K562 (cell line): Measurements from ENCODE around the gene APBA2. TPM values are rescaled to one million over a fixed set of nuclear protein-coding genes. Genes with fewer than 3 reads are reported as not detected.
A peak's percentile ranks its signal among the peaks of the same experiment; 100 is the strongest.

Source experiments
- ATAC-seq: fragments of 200-7000 bp; cut with Tn5 transposase; 3 replicates; pipeline ENCODE4 v1.9.1; 2020; ENCODE audit warnings: moderate library complexity
- BruUV-seq: library from RNA; stranded (reverse); fragments of 400-500 nt; replicated peaks from 2 replicates; lab custom pipeline; 2021; lab: Mats Ljungman, UMichigan
- CTCF ChIA-PET: fragments of 300-600 bp; formaldehyde crosslinking; extraction: SDS; loops from one replicate; lab custom pipeline; 2021; ENCODE audit warnings: low intra/inter-chr PET ratio; lab: Yijun Ruan, JAX
- POLR2A ChIA-PET: fragments of 300-600, 350-650 bp; sonication (Branson Sonifier 250); formaldehyde crosslinking; extraction: SDS; loops from one replicate; lab custom pipeline; 2021; ENCODE audit warnings: antibody characterized with exemption, inconsistent platforms; lab: Yijun Ruan, JAX
- DNase-seq, 4 experiments: peaks; one replicate each; pipeline versions ENCODE4 v3.0.0 to v3.0.0-alpha.2; 2011 to 2018; ENCODE audit warnings: low spot score in 3 of 4, mixed read lengths in 3 of 4; ENCODE audit errors: extremely low read depth in 1 of 4
- FAIRE-seq: peaks from 2 replicates; lab custom pipeline; 2011; peaks lifted over from hg19 to GRCh38; lab: Jason Lieb, UNC
- H2AFZ ChIP-seq: 2 replicates; pipeline ENCODE4 v1.6.0; 2011; ENCODE audit warnings: low read depth, low read length, control low read depth, inconsistent platforms
- H3K27ac ChIP-seq: fragments of 200-600 bp; 3 replicates; pipeline ENCODE4 v1.8.0; 2011; ENCODE audit warnings: low read depth, mild to moderate bottlenecking, control low read depth, inconsistent platforms, low read length, moderate library complexity, mixed read lengths; ENCODE audit errors: extremely low read depth
- H3K27me3 ChIP-seq, 2 experiments: fragments of 300-600 bp in 1 of 2; 2 replicates in 1 of 2; 3 replicates in 1 of 2; pipeline versions ENCODE4 v1.6.0 to v1.8.0; 2011; ENCODE audit warnings: inconsistent platforms in 2 of 2, low read length in 2 of 2, mild to moderate bottlenecking in 1 of 2, mixed read lengths in 1 of 2, moderate library complexity in 1 of 2; ENCODE audit not compliant: control insufficient read depth in 2 of 2, insufficient read depth in 2 of 2
- H3K36me3 ChIP-seq: fragments of 300-600 bp; 3 replicates; pipeline ENCODE4 v1.8.0; 2011; ENCODE audit warnings: mild to moderate bottlenecking, low read length, inconsistent platforms; ENCODE audit not compliant: control insufficient read depth, insufficient read depth
- H3K4me1 ChIP-seq, 2 experiments: fragments of 200-600 bp in 1 of 2; replicated peaks in 1 of 2; 2 replicates in 1 of 2; 3 replicates in 1 of 2; pipeline versions ENCODE4 v1.5.1 to v1.8.0; 2011; ENCODE audit warnings: inconsistent platforms in 2 of 2, low read length in 2 of 2, mild to moderate bottlenecking in 1 of 2, mixed read lengths in 1 of 2, moderate library complexity in 1 of 2; ENCODE audit not compliant: control insufficient read depth in 2 of 2, insufficient read depth in 2 of 2
- H3K4me2 ChIP-seq: 2 replicates; pipeline ENCODE4 v1.6.1; 2011; ENCODE audit warnings: low read length, control low read depth, inconsistent platforms, mixed read lengths; ENCODE audit not compliant: insufficient read depth
- H3K4me3 ChIP-seq: fragments of 200-600 bp; sonication (generic), shearing (Covaris generic); 2 replicates; pipeline ENCODE4 v1.5.1; 2016; ENCODE audit warnings: control low read depth, inconsistent platforms
- H3K79me2 ChIP-seq: fragments of 200-600 bp; 3 replicates; pipeline ENCODE4 v1.8.0; 2011; ENCODE audit warnings: low read length, inconsistent platforms; ENCODE audit not compliant: control insufficient read depth, insufficient read depth
- H3K9ac ChIP-seq, 2 experiments: 2 replicates each; pipeline versions ENCODE4 v1.6.0 to v1.6.1; 2011; ENCODE audit warnings: low read depth in 2 of 2, low read length in 2 of 2, control low read depth in 1 of 2, inconsistent platforms in 1 of 2, mild to moderate bottlenecking in 1 of 2, mixed read lengths in 1 of 2; ENCODE audit not compliant: insufficient read depth in 1 of 2
- H3K9me1 ChIP-seq: one replicate; pipeline ENCODE4 v1.6.0; 2011; ENCODE audit warnings: inconsistent platforms, mild to moderate bottlenecking, low read length, moderate library complexity; ENCODE audit not compliant: control insufficient read depth, insufficient read depth
- H3K9me3 ChIP-seq: replicated peaks from 2 replicates; pipeline ENCODE4 v1.5.1; 2011; ENCODE audit warnings: low read depth, low read length, inconsistent platforms; ENCODE audit not compliant: control insufficient read depth, insufficient read depth
- H4K20me1 ChIP-seq: replicated peaks from 2 replicates; pipeline ENCODE4 v1.6.1; 2011; ENCODE audit warnings: low read length, inconsistent platforms, mixed read lengths; ENCODE audit not compliant: control insufficient read depth, insufficient read depth
- CBX1 ChIP-seq: sonication (generic); IDR thresholded peaks from 2 replicates; pipeline ENCODE4 v1.6.1; 2016; ENCODE audit warnings: antibody characterized with exemption, low read depth, mild to moderate bottlenecking
- CREM ChIP-seq: IDR thresholded peaks from 2 replicates; pipeline ENCODE4 v1.6.1; 2014; ENCODE audit warnings: antibody characterized with exemption, low read depth
- CTBP1 ChIP-seq: fragments of 450-650 bp; IDR thresholded peaks from 2 replicates; pipeline ENCODE4 v1.6.1; 2016; ENCODE audit warnings: borderline replicate concordance
- ILK ChIP-seq: fragments of 450-650 bp; IDR thresholded peaks from 2 replicates; pipeline ENCODE4 v1.6.1; 2016; ENCODE audit warnings: missing genetic modification characterization, low read depth, mild to moderate bottlenecking, missing compliant biosample characterization, moderate library complexity, borderline replicate concordance
- L3MBTL2 ChIP-seq: fragments of 450-650 bp; IDR thresholded peaks from 2 replicates; pipeline ENCODE4 v1.6.1; 2016; ENCODE audit warnings: mild to moderate bottlenecking, moderate library complexity
- MEIS2 ChIP-seq: fragments of 450-650 bp; IDR thresholded peaks from 2 replicates; pipeline ENCODE4 v1.6.1; 2014; ENCODE audit warnings: mild to moderate bottlenecking; ENCODE audit not compliant: partially characterized antibody
- NFYB ChIP-seq: IDR thresholded peaks from 2 replicates; pipeline ENCODE4 v1.6.1; 2011; ENCODE audit warnings: mild to moderate bottlenecking, moderate library complexity; ENCODE audit not compliant: insufficient read length; ENCODE audit errors: extremely low read depth
- PBX2 ChIP-seq, 2 experiments: IDR thresholded peaks in 1 of 2; conservative IDR thresholded peaks in 1 of 2; 2 replicates each; pipeline ENCODE4 v1.6.1; 2016; ENCODE audit warnings: low read depth in 2 of 2, mild to moderate bottlenecking in 1 of 2, missing compliant biosample characterization in 1 of 2, missing genetic modification characterization in 1 of 2, moderate library complexity in 1 of 2
- POLR2G ChIP-seq: fragments of 200-400 bp; formaldehyde crosslinking; IDR thresholded peaks from 2 replicates; pipeline ENCODE4 v1.6.1; 2017; ENCODE audit warnings: low read depth, mild to moderate bottlenecking, antibody characterized with exemption, low read length, moderate library complexity
- RCOR1 ChIP-seq, 2 experiments: IDR thresholded peaks; 2 replicates each; pipeline ENCODE4 v1.6.1; 2012; ENCODE audit warnings: low read depth in 2 of 2, low read length in 2 of 2, borderline replicate concordance in 1 of 2, improper control_type of control experiment in 1 of 2
- SLC30A9 ChIP-seq: fragments of 250-450 bp; sonication (Bioruptor Pico); IDR thresholded peaks from 2 replicates; pipeline ENCODE4 v1.8.0; 2022; ENCODE audit warnings: mild to moderate bottlenecking, moderate library complexity
- TEAD4 ChIP-seq, 2 experiments: sonication (generic) in 1 of 2; formaldehyde crosslinking in 1 of 2; IDR thresholded peaks; 2 replicates each; pipeline versions ENCODE4 v1.6.1 to v1.8.0; 2012 to 2022; ENCODE audit warnings: borderline replicate concordance in 1 of 2, inconsistent platforms in 1 of 2, low read length in 1 of 2, mild to moderate bottlenecking in 1 of 2, missing genetic modification reagents in 1 of 2
- WGBS: fragments of 100-300 bp; shearing (Covaris generic); methylation state at CpG from one replicate; pipeline ENCODE4 v1.1.6; 2016; ENCODE audit warnings: low coverage, mixed read lengths; ENCODE audit not compliant: insufficient coverage; ENCODE audit errors: missing lambda C conversion rate; 5-methylcytosine and 5-hydroxymethylcytosine counted together
- in situ Hi-C: fragments of 300-500 bp; cut with MboI; formaldehyde crosslinking; loops from 4 replicates; pipeline ENCODE4 v1.15.0; 2018; ENCODE audit warnings: inconsistent platforms, mixed read lengths
- intact Hi-C: fragments of 100-400 bp; cut with micrococcal nuclease; formaldehyde crosslinking; loops from 2 replicates; pipeline ENCODE4 v1.14.2; 2022
- polyA plus RNA-seq, 8 experiments: library from polyadenylated mRNA; depleted of rRNA in 4 of 8; stranded (reverse) in 5 of 8; unstranded in 3 of 8; fragments of >200 nt; fragmentation: Nextera tagmentation in 2 of 8; fragmentation: Illumina TruSeq in 1 of 8; extraction: Ambion mirVana in 2 of 8; extraction: Trizol in 1 of 8; gene quantifications; 2 replicates each; pipeline versions ENCODE4 v1.2.1 to v1.2.3, GENCODE V29; 2011 to 2014; ENCODE audit warnings: inconsistent platforms in 1 of 8, missing spikeins in 1 of 8
- total RNA-seq, 7 experiments: library from RNA; depleted of rRNA in 6 of 7; stranded (reverse); fragments of >200 nt in 6 of 7; fragmentation: Illumina TruSeq in 2 of 7; extraction: Trizol in 2 of 7; gene quantifications; 2 replicates each; pipeline versions ENCODE4 v1.2.1 to v1.2.3, GENCODE V29; 2011 to 2021; ENCODE audit warnings: low replicate concordance in 1 of 7
- TF ChIP-seq, protein P1 (sequence below): fragments of 450-650 bp; IDR thresholded peaks from 2 replicates; pipeline ENCODE4 v1.6.1; 2016
- TF ChIP-seq, protein P2 (sequence below): fragments of 250-450 bp; sonication (Bioruptor Pico); IDR thresholded peaks from 2 replicates; pipeline ENCODE4 v1.8.0; 2022; ENCODE audit warnings: inconsistent platforms, mild to moderate bottlenecking, moderate library complexity, borderline replicate concordance

The APBA2 gene
- total and polyA plus RNA-seq, 9 of the 15 experiments (the other 6 are each of a cell fraction or from before 2014, with no cell fraction given): 0.24 to 40.9 (median 25.2) TPM

GRCh38 chr15:29048011-29048410 lies 162.2 kb downstream of the APBA2 start (continued):
- TF ChIP-seq PBX2 (CRISPR knock-in tag; IDR thresholded peaks at IDR 0.05; ENCODE audit: low read depth): no peak
- no peak for TF ChIP-seq PBX2 (tag; conservative IDR thresholded peaks at IDR 0.05; ENCODE audit: low read depth)
- no peak for TF ChIP-seq SLC30A9 (CRISPR knock-in tag)

- Histone ChIP-seq H3K9ac (no peak overlapping the region), H3K36me3 (no peaks in the 10 kb centered on the region), H3K4me1 (peaks cover 3 to 8% of the 10 kb centered on the region in 2 experiments; a peak in 3 of 5 replicates), H3K4me2 (no peak overlapping the region), H3K4me3 (no peak overlapping the region), H3K79me2 (no peaks in the 10 kb centered on the region), H3K9me1 (no peaks in the 10 kb centered on the region), H3K27me3 (no peaks in the 10 kb centered on the region), H4K20me1 (no peaks in the 10 kb centered on the region), H3K9me3 (no peaks in the 10 kb centered on the region), H2AFZ (no peak overlapping the region)
- intact Hi-C loops: no loop called here
- BruUV-seq: no TSS peak
- FAIRE-seq (peak; percentile 11), DNase-seq (peak in 2 of 4 experiments; percentile 15 to 23)
- CTCF ChIA-PET: no interaction called here
- no peak for TF ChIP-seq NFYB
- 0 out of 2 replicates have a peak, but pooled peaks have one; percentile 27 for TF ChIP-seq CREM
- TF ChIP-seq L3MBTL2: 0 out of 2 replicates have a peak, but pooled peaks have one; percentile 17
- peak; percentile 61 for TF ChIP-seq CTBP1
- no peak for TF ChIP-seq ILK
- peak; percentile 37 for TF ChIP-seq MEIS2
- no peak for TF ChIP-seq CBX1
- peak; percentile 21; the same call in 1 of the 2 replicates for TF ChIP-seq TEAD4 (IDR thresholded peaks at IDR 0.05; ENCODE audit: low read length)
- no peak for TF ChIP-seq TEAD4 (CRISPR knock-in tag; IDR thresholded peaks at IDR 0.05; ENCODE audit: borderline replicate concordance)
- TF ChIP-seq, protein P1, sequence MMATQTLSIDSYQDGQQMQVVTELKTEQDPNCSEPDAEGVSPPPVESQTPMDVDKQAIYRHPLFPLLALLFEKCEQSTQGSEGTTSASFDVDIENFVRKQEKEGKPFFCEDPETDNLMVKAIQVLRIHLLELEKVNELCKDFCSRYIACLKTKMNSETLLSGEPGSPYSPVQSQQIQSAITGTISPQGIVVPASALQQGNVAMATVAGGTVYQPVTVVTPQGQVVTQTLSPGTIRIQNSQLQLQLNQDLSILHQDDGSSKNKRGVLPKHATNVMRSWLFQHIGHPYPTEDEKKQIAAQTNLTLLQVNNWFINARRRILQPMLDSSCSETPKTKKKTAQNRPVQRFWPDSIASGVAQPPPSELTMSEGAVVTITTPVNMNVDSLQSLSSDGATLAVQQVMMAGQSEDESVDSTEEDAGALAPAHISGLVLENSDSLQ: peak; percentile 70
- TF ChIP-seq POLR2G: no peak
- TF ChIP-seq, protein P2, sequence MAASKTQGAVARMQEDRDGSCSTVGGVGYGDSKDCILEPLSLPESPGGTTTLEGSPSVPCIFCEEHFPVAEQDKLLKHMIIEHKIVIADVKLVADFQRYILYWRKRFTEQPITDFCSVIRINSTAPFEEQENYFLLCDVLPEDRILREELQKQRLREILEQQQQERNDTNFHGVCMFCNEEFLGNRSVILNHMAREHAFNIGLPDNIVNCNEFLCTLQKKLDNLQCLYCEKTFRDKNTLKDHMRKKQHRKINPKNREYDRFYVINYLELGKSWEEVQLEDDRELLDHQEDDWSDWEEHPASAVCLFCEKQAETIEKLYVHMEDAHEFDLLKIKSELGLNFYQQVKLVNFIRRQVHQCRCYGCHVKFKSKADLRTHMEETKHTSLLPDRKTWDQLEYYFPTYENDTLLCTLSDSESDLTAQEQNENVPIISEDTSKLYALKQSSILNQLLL (CRISPR knock-in tag): no peak
- TF ChIP-seq RCOR1 (IDR thresholded peaks at IDR 0.05; ENCODE audit: borderline replicate concordance in 1 of 2, low read depth in 2 of 2, low read length in 2 of 2): peak in 1 of 2 experiments; percentile 16; a peak in 1 of 4 replicates
- TF ChIP-seq, all 486 proteins: peak for 7
- POLR2A ChIA-PET: no interaction called here
- WGBS: 39% methylated on average over 6 of the region's 6 CpGs
- ATAC-seq: peak; percentile 63
- in situ Hi-C loops: no loop called here
- no peak overlapping the region for H3K27ac ChIP-seq
These were observed 165.1 kb downstream of the APBA2 start for GRCh38 chr15:29050870-29051269.
